Measurements from ENCODE around the gene PARD3B. TPM values are rescaled to one million over a fixed set of nuclear protein-coding genes. Genes with fewer than 3 reads are reported as not detected.
A peak's percentile ranks its signal among the peaks of the same experiment; 100 is the strongest.

The PARD3B gene
- total RNA-seq, 1 donor from 2014 or later: 29.7 TPM

DNA sequence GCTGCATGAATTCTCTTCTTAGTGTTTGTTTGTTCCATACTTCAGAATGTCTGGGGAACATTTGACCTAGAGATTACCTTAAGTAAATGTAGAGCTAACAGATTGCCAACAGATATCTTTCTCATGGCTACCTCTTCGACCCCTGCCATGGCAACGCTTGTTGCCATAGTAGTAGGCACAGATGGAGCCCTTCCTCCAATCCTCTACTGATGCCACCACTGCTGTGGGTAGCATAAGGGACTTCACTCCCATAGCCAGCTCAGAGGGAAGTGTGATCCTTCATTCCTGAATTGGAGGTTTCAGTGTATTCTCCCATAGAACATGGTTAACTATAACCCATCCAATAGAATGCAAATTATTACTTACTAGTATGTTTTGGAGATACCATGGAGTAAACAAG, 593.5 kb downstream of the PARD3B start:
- no peak overlapping the region for H3K4me3 Mint-ChIP-seq (ENCODE audit: low read depth)
- TF ChIP-seq, protein P1, sequence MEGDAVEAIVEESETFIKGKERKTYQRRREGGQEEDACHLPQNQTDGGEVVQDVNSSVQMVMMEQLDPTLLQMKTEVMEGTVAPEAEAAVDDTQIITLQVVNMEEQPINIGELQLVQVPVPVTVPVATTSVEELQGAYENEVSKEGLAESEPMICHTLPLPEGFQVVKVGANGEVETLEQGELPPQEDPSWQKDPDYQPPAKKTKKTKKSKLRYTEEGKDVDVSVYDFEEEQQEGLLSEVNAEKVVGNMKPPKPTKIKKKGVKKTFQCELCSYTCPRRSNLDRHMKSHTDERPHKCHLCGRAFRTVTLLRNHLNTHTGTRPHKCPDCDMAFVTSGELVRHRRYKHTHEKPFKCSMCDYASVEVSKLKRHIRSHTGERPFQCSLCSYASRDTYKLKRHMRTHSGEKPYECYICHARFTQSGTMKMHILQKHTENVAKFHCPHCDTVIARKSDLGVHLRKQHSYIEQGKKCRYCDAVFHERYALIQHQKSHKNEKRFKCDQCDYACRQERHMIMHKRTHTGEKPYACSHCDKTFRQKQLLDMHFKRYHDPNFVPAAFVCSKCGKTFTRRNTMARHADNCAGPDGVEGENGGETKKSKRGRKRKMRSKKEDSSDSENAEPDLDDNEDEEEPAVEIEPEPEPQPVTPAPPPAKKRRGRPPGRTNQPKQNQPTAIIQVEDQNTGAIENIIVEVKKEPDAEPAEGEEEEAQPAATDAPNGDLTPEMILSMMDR (IDR thresholded peaks at IDR 0.05; ENCODE audit: unreplicated experiment): no peak
- H3K4me1 Mint-ChIP-seq (ENCODE audit: low read depth): peaks cover 7% of the 10 kb centered on the region
- no peak overlapping the region for H3K27ac Mint-ChIP-seq
- DNase-seq (ENCODE audit: low spot score, unreplicated experiment): no peak
- no peaks in the 10 kb centered on the region for H3K27me3 Mint-ChIP-seq
- H3K9me3 Mint-ChIP-seq (ENCODE audit: low read depth): no peaks in the 10 kb centered on the region
- H3K36me3 Mint-ChIP-seq (ENCODE audit: insufficient read depth): peaks cover 5% of the 10 kb centered on the region

DNA sequence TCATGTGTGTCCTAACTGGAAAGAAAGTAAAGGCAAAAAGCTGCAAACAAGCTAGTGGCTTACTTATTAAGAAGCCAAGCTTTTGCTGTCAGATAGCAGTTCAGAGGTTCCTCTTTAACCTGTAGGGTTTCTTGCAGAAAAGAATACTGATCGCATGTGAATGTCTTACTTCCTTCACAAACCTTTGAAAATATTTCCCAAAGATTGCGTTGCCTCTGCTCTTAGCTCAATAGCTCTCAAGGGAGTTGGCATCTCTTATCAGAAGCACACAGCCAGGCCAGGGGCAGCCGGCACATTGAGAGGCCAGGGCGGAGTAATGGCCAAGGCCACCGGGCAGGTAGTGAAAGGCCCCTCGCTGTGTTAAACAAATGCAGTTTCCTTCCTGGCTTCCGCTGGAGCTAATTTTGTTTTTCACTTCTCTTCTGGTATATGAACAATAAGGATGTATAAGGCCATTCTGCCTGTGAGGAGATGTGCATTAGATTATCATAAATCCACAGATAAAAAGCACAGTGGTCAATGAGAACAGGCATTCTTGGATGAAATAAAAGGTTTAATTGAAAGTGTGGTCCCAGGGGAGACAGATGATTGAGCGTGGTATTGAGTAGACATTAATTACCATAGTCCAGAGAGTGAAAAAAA, 594.7 kb downstream of the PARD3B start:
- Mint-ChIP-seq H3K4me3 (ENCODE audit: low read depth) (no peak overlapping the region), H3K27me3 (no peaks in the 10 kb centered on the region), H3K4me1 (ENCODE audit: low read depth) (peaks cover 7% of the 10 kb centered on the region), H3K27ac (no peak overlapping the region), H3K9me3 (ENCODE audit: low read depth) (no peaks in the 10 kb centered on the region), H3K36me3 (ENCODE audit: insufficient read depth) (peaks cover 5% of the 10 kb centered on the region)
- TF ChIP-seq, protein P1 (IDR thresholded peaks at IDR 0.05; ENCODE audit: unreplicated experiment): no peak
- peak; percentile 13 for DNase-seq (ENCODE audit: low spot score, unreplicated experiment)

DNA sequence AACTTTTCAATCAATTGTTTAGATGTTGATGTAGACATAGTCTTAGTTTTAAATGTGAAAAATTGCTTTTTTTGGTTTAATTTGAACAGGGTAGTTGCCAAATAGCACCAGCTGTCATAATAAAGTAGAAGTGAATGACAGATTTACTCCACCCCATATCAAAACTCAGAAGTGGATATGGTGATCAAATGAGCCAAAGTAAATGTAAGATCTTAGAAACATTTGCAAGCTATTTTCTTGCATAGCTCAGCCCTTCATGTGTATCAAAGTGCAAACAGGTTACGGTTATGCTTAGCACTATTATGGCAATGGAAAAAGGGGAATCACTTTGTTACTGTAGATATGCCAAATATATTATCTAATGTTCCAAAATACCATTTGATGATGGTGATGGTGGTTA, 596.1 kb downstream of the PARD3B start:
- Mint-ChIP-seq H3K27ac (no peak overlapping the region), H3K36me3 (ENCODE audit: insufficient read depth) (peaks cover 5% of the 10 kb centered on the region), H3K4me3 (ENCODE audit: low read depth) (no peak overlapping the region), H3K27me3 (no peaks in the 10 kb centered on the region), H3K4me1 (ENCODE audit: low read depth) (peaks cover 7% of the 10 kb centered on the region), H3K9me3 (ENCODE audit: low read depth) (no peaks in the 10 kb centered on the region)
- no peak for DNase-seq (ENCODE audit: low spot score, unreplicated experiment)
- TF ChIP-seq, protein P1 (IDR thresholded peaks at IDR 0.05; ENCODE audit: unreplicated experiment): no peak

DNA sequence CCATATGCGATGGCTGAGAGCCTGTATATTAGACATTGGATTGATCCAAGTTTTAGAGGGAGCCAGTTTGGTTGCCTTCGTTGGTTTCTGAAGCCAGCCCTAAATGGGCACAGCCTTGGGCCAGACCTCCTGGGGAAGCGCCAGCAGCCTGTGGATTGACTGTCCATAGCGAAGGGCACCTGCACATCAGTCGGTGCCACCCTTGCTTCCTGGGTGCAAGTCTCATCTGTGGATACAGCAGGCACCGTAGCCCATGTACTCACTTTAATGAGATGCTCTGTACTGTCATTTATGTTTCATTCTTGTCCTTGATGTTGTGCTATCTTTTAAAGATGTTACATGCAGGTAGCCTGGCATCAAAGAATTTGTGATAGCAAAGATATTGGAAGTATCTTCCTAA, 600.6 kb downstream of the PARD3B start:
- Mint-ChIP-seq H3K36me3 (ENCODE audit: insufficient read depth) (peaks cover 2% of the 10 kb centered on the region), H3K4me3 (ENCODE audit: low read depth) (no peak overlapping the region), H3K27ac (no peak overlapping the region), H3K4me1 (ENCODE audit: low read depth) (peaks cover 5% of the 10 kb centered on the region), H3K9me3 (ENCODE audit: low read depth) (no peaks in the 10 kb centered on the region), H3K27me3 (no peaks in the 10 kb centered on the region)
- TF ChIP-seq, protein P1 (IDR thresholded peaks at IDR 0.05; ENCODE audit: unreplicated experiment): no peak
- DNase-seq (ENCODE audit: low spot score, unreplicated experiment): no peak

DNA sequence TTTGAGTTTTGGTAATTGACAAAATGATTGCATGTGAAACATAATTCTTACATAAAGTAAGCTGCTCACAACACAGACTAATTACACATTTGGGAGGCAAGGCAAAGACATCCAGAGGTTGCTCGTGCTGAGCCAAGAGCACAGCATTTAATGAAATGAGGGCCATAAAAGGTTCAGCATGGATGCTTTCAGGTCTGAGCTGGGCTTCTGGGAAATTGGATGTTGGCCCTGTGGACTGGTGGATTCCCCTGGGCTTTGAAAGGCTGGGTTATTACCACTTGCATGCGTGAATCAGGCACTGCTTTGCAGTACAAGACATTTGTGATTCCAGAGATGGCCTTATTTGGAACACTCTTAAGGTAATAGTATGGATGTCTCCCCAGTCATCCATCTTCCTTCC, 603.5 kb downstream of the PARD3B start:
- TF ChIP-seq, protein P1 (IDR thresholded peaks at IDR 0.05; ENCODE audit: unreplicated experiment): no peak
- Mint-ChIP-seq H3K4me3 (ENCODE audit: low read depth) (no peak overlapping the region), H3K27ac (no peak overlapping the region), H3K36me3 (ENCODE audit: insufficient read depth) (peaks cover 6% of the 10 kb centered on the region), H3K27me3 (no peaks in the 10 kb centered on the region), H3K9me3 (ENCODE audit: low read depth) (peaks cover 5% of the 10 kb centered on the region), H3K4me1 (ENCODE audit: low read depth) (peaks cover 5% of the 10 kb centered on the region)
- no peak for DNase-seq (ENCODE audit: low spot score, unreplicated experiment)

All from progenitor cell of endocrine pancreas (in vitro differentiated cells).